Lower leg skin (tissue), 4 donors: Measurements from ENCODE around the gene SMARCA2. TPM values are rescaled to one million over a fixed set of nuclear protein-coding genes. Genes with fewer than 3 reads are reported as not detected.
"Not testable (repeated sequence)": the region's sequence is repeated elsewhere in the genome, so short reads cannot be mapped to it uniquely, and the experiment has no call there.

Experiments
- DNase-seq, 2 donors: peaks; one replicate each; pipeline ENCODE4 v3.0.0-alpha.2; 2019; ENCODE audit warnings: low spot score in 2 of 2
- H3K4me3 ChIP-seq: fragments of 200-600 bp; sonication (generic); 2 replicates; pipeline ENCODE4 v1.5.1; 2017; ENCODE audit warnings: mild to moderate bottlenecking, low read depth; ENCODE audit not compliant: poor library complexity, severe bottlenecking
- POLR2A ChIP-seq, 2 donors: fragments of 450-650 bp; IDR thresholded peaks; one replicate each; pipeline ENCODE4 v1.6.1; 2016 to 2017; ENCODE audit warnings: antibody characterized with exemption in 2 of 2, mild to moderate bottlenecking in 1 of 2, moderate library complexity in 1 of 2
- WGBS, 2 donors: methylation state at CpG; one replicate each; pipeline ENCODE4 v1.1.5; 2018; 5-methylcytosine and 5-hydroxymethylcytosine counted together
- intact Hi-C: fragments of 100-400 bp; cut with DNase I; formaldehyde crosslinking; loops from one replicate; pipeline ENCODE4 v1.15.0; 2023; ENCODE audit warnings: low total_unique reads
- total RNA-seq, 4 donors: library from RNA; depleted of rRNA; stranded (reverse); fragments of >200 nt; gene quantifications; one replicate each; pipeline ENCODE4 v1.1.0, GENCODE V29; 2016
- TF ChIP-seq, protein P1 (sequence below), 3 donors: fragments of 450-650 bp; IDR thresholded peaks; one replicate each; pipeline ENCODE4 v1.5.1; 2016; ENCODE audit warnings: antibody characterized with exemption in 3 of 3, mild to moderate bottlenecking in 3 of 3, moderate library complexity in 2 of 3

The SMARCA2 gene
- total RNA-seq, 4 donors from 2014 or later: 111 to 130 (median 114) TPM

DNA sequence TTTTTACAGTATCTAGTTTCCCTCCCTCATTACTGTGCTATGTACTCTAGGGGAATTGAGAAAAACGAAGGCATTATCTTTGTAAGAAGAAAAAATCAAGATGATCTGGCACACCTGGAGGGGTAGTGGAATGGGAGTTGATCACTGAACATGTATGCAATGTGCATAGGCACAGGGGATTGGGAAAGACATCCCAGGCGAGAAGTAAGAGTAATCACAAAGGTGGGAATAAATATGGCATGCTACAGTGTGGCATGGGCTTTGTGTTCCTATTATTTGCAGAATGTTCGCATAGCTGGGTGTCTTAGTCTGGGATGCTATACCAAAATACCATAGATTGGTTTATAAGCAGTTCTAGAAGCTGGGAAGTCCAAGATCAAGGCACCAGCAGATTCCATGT lies 130.6 kb downstream of the SMARCA2 start:
- no peak for DNase-seq
- 91 to 96% methylated on average over 3 of the region's 3 CpGs for WGBS, 2 donors
- intact Hi-C loops: no loop called here
- no peak overlapping the region for H3K4me3 ChIP-seq
- TF ChIP-seq POLR2A (IDR thresholded peaks at IDR 0.05): no peak
- TF ChIP-seq, protein P1, sequence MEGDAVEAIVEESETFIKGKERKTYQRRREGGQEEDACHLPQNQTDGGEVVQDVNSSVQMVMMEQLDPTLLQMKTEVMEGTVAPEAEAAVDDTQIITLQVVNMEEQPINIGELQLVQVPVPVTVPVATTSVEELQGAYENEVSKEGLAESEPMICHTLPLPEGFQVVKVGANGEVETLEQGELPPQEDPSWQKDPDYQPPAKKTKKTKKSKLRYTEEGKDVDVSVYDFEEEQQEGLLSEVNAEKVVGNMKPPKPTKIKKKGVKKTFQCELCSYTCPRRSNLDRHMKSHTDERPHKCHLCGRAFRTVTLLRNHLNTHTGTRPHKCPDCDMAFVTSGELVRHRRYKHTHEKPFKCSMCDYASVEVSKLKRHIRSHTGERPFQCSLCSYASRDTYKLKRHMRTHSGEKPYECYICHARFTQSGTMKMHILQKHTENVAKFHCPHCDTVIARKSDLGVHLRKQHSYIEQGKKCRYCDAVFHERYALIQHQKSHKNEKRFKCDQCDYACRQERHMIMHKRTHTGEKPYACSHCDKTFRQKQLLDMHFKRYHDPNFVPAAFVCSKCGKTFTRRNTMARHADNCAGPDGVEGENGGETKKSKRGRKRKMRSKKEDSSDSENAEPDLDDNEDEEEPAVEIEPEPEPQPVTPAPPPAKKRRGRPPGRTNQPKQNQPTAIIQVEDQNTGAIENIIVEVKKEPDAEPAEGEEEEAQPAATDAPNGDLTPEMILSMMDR (IDR thresholded peaks at IDR 0.05): no peak

DNA sequence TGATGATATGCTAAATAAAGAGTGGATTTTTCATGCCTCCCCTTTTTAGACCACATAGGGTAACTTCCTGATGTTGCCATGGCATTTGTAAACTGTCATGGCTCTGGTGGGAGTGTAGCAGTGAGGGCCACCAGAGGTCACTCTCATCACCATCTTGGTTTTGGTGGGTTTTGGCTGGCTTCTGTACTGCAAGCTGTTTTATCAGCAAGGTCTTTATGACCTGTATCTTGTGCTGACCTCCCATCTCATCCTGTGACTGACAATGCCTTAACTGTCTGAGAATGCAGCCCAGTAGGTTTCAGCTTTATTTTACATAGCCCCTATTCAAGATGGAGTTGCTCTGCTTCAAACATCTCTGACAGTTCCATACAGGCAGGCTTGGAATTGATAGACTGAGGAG lies 131.6 kb downstream of the SMARCA2 start:
- intact Hi-C loops, H3K4me3 ChIP-seq, DNase-seq: not testable (repeated sequence)

DNA sequence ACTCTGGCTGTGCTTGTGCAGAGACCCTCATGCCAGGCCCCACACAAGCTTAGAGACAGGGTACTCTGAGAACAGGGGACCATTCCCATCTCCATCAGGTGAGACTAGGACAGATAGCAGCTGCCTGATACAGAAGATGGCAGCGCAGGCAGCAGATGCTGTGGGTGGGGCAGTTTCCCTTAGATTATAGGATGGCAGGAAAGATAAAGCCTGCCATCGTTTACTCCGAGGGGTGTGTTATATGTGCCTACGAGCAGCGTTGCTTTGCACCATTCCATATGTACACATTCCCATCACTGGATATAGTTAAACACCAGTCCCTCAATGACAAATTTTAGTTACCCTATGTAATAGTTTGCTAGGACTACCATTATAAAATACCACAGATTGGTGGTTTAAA lies 135.2 kb downstream of the SMARCA2 start:
- WGBS, 2 donors: 92% methylated on average over 5 of the region's 5 CpGs

DNA sequence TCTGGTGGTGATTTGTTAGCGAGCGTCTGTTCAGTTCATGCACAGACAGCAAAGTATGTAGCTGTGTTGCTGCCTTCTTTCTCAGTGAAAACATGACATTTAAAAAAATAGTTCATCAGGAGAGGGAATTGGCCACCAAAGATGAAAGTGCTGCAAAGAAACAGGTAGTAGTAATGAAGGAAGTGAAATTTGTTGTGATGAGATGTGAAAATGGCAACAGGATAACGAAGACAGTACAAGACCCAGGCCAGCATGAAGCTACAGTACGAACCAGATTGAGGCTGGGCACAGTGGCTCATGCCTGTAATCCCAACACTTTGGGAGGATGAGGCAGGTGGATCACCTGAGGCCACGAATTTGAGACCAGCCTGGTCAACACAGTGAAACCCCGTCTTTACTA lies 136.0 kb downstream of the SMARCA2 start:
- H3K4me3 ChIP-seq: no peak overlapping the region
- TF ChIP-seq, protein P1 (IDR thresholded peaks at IDR 0.05): no peak
- TF ChIP-seq POLR2A (IDR thresholded peaks at IDR 0.05): no peak
- intact Hi-C loops: no loop called here
- no peak for DNase-seq
- WGBS, 2 donors: 87 to 89% methylated on average over 6 of the region's 6 CpGs

More for the DNA sequence above, 135.2 kb downstream of the SMARCA2 start:
- no peak overlapping the region for H3K4me3 ChIP-seq
- intact Hi-C loops: no loop called here
- no peak for DNase-seq
- TF ChIP-seq POLR2A (IDR thresholded peaks at IDR 0.05): no peak
- TF ChIP-seq, protein P1 (IDR thresholded peaks at IDR 0.05): no peak

DNA sequence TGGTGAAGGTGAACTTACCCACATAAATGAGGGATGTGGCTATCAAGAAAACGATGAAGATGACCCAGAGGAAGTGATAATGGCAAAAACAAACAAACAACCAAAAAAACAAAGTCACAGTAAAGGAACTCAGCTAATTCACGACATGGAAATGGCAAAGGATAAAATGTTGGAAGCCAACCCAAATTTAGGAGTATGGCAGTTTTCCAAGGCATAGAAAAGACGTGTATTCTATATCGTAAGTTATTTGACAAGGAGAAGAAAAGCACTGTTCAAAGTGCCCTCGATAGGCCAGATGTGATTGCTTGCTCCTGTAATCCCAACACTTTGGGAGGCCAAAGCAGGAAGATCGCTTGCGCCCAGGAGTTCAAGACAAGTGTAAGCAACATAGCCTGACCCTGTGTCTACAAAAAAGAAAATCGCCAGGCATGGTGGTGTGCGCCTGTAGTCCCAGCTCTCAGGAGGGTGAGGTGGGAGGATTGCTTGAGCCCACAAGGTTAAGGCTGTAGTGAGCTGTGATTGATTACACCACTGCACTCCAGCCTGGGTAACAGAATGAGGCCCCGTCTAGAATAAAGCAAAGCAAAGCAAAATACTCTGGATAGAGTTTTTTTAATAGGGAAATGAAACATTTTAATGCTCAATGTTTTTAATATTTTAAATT lies 138.0 kb downstream of the SMARCA2 start:
- WGBS, 2 donors: 75 to 76% methylated on average over 9 to 10 of the region's 10 CpGs
- no peak overlapping the region for H3K4me3 ChIP-seq
- intact Hi-C loops: no loop called here
- DNase-seq: no peak
- no peak for TF ChIP-seq POLR2A (IDR thresholded peaks at IDR 0.05)
- TF ChIP-seq, protein P1 (IDR thresholded peaks at IDR 0.05): no peak

DNA sequence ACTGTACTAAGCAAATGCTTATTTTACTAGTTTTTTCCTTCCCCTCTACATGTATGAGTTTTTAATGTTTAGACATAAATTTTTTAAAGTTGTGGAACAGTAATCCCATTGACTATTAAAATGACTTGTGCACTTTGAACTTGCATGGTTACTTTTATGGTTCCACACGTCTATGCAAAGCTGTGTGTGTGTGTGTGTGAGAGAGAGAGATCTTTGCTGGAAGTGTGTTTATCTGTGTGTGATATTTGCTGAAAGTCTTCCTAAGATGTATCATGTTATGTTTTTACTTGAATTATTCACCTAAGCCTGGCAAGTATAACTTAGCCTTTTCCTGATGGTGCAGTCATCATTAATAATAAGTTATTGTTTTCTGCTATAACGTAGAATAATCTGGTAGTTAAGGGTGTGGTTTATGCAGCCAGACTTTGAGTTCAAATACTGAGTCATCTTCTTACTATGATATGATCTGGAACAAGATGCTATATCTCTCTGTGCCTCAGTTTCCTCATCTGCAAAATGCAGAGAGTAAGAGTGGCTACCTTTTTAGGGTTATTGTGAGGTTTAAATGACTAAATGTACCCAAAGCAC lies 138.6 kb downstream of the SMARCA2 start:
- DNase-seq: no peak
- intact Hi-C loops: no loop called here
- H3K4me3 ChIP-seq: no peak overlapping the region
- WGBS, 2 donors: 8 to 9% methylated on average over 2 of the region's 2 CpGs
- TF ChIP-seq POLR2A (IDR thresholded peaks at IDR 0.05): no peak
- TF ChIP-seq, protein P1 (IDR thresholded peaks at IDR 0.05): no peak
